Neural crest cell (in vitro differentiated cells): Measurements from ENCODE around the gene HNRNPM. TPM values are rescaled to one million over a fixed set of nuclear protein-coding genes. Genes with fewer than 3 reads are reported as not detected.
A peak's percentile ranks its signal among the peaks of the same experiment; 100 is the strongest.

Experiments
- DNase-seq: peaks from one replicate; pipeline ENCODE4 v3.0.0; 2021; ENCODE audit warnings: low read depth, mixed read lengths, low spot score
- H3K27ac Mint-ChIP-seq: one replicate; pipeline ENCODE4 v1.8.0; 2021; ENCODE audit warnings: mild to moderate bottlenecking, mixed read lengths; ENCODE audit not compliant: unreplicated experiment
- H3K27me3 Mint-ChIP-seq: 2 replicates; pipeline ENCODE4 v1.8.0; 2021; ENCODE audit warnings: low read depth, mild to moderate bottlenecking, mixed read lengths
- H3K36me3 Mint-ChIP-seq: 2 replicates; pipeline ENCODE4 v1.8.0; 2021; ENCODE audit warnings: low read depth, mild to moderate bottlenecking, mixed read lengths
- H3K4me1 Mint-ChIP-seq: 2 replicates; pipeline ENCODE4 v1.8.0; 2021; ENCODE audit warnings: mixed read lengths
- H3K4me3 Mint-ChIP-seq: one replicate; pipeline ENCODE4 v1.8.0; 2021; ENCODE audit warnings: mild to moderate bottlenecking, mixed read lengths
- H3K9me3 Mint-ChIP-seq: 2 replicates; pipeline ENCODE4 v1.8.0; 2021; ENCODE audit warnings: mixed read lengths
- CTCF ChIP-seq: fragments of 200-600 bp; sonication (generic); conservative IDR thresholded peaks from 2 replicates; pipeline ENCODE4 v1.5.0; 2021; ENCODE audit warnings: antibody characterized with exemption, mild to moderate bottlenecking
- total RNA-seq: library from RNA; stranded (reverse); gene quantifications from 2 replicates; pipeline ENCODE4 v1.2.1, GENCODE V29; 2021

HNRNPM gene
- total RNA-seq, 1 donor from 2014 or later, result 493 TPM

- H3K9me3 Mint-ChIP-seq, result no peaks in the 10 kb centered on the region
- H3K27me3 Mint-ChIP-seq, result no peaks in the 10 kb centered on the region
- peak overlapping the region; percentile 16 for H3K4me3 Mint-ChIP-seq
- TF ChIP-seq CTCF, result no peak
- peaks cover 15% of the 10 kb centered on the region for H3K36me3 Mint-ChIP-seq
- DNase-seq, result no peak
- peak overlapping the region; percentile 27 for H3K27ac Mint-ChIP-seq
- H3K4me1 Mint-ChIP-seq, result peaks cover 58% of the 10 kb centered on the region
Measured at GRCh38 chr19:8449830-8450229, 5.1 kb downstream of the HNRNPM start.

GRCh38 chr19:8451377-8451776 lies 6.6 kb downstream of the HNRNPM start:
- DNase-seq, result no peak
- Mint-ChIP-seq H3K27me3 (no peaks in the 10 kb centered on the region), H3K4me3 (peak overlapping the region; percentile 41), H3K9me3 (no peaks in the 10 kb centered on the region), H3K27ac (no peak overlapping the region), H3K4me1 (peaks cover 58% of the 10 kb centered on the region), H3K36me3 (peaks cover 14% of the 10 kb centered on the region)
- no peak for TF ChIP-seq CTCF

- Mint-ChIP-seq H3K9me3 (no peaks in the 10 kb centered on the region), H3K4me1 (peaks cover 58% of the 10 kb centered on the region), H3K36me3 (peaks cover 18% of the 10 kb centered on the region), H3K27ac (no peak overlapping the region), H3K27me3 (no peaks in the 10 kb centered on the region), H3K4me3 (peak overlapping the region; percentile 41)
- TF ChIP-seq CTCF, result no peak
- DNase-seq, result no peak
Measured at GRCh38 chr19:8451885-8452284, 7.1 kb downstream of the HNRNPM start.

- Mint-ChIP-seq H3K27ac (peak overlapping the region; percentile 12), H3K4me1 (peaks cover 52% of the 10 kb centered on the region), H3K27me3 (no peaks in the 10 kb centered on the region), H3K9me3 (no peaks in the 10 kb centered on the region), H3K4me3 (no peak overlapping the region), H3K36me3 (peaks cover 15% of the 10 kb centered on the region)
- no peak for DNase-seq
- no peak for TF ChIP-seq CTCF
Measured at GRCh38 chr19:8452446-8453123, 7.8 kb downstream of the HNRNPM start.

- H3K4me3 Mint-ChIP-seq, result no peak overlapping the region
- H3K27me3 Mint-ChIP-seq, result no peaks in the 10 kb centered on the region
- no peak overlapping the region for H3K27ac Mint-ChIP-seq
- peaks cover 15% of the 10 kb centered on the region for H3K36me3 Mint-ChIP-seq
- DNase-seq, result no peak
- H3K9me3 Mint-ChIP-seq, result no peaks in the 10 kb centered on the region
- TF ChIP-seq CTCF, result no peak
- peaks cover 51% of the 10 kb centered on the region for H3K4me1 Mint-ChIP-seq
Measured at GRCh38 chr19:8453616-8454015, 8.8 kb downstream of the HNRNPM start.
